GM19099 (cell line): ENCODE data around the gene PSMA4.

ENCODE experiments used
- POLR2A ChIP-seq: IDR thresholded peaks from 3 replicates; pipeline ENCODE4 v1.6.1; 2011; ENCODE audit warnings: low read depth; ENCODE audit not compliant: insufficient read length; ENCODE audit errors: extremely low read depth

The PSMA4 gene

GRCh38 chr15:78540141-78540870, at the start of gene PSMA4:
Gene PSMA4 (plus strand): TSS chr15:78540444. CDS start chr15:78541928, 1,484 bp downstream.
- TF ChIP-seq POLR2A = peak; percentile 97

- no peak for TF ChIP-seq POLR2A
These were observed 47.4 kb upstream of the PSMA4 start for GRCh38 chr15:78492872-78493271.

- no peak for TF ChIP-seq POLR2A
These were observed 38.4 kb upstream of the PSMA4 start for GRCh38 chr15:78501857-78502256.

GRCh38 chr15:78502641-78503040, 37.6 kb upstream of the PSMA4 start:
- no peak for TF ChIP-seq POLR2A

- TF ChIP-seq POLR2A = peak; percentile 49
These were observed 33.0 kb upstream of the PSMA4 start, which contains the start of gene HYKK for GRCh38 chr15:78506971-78507830. Gene HYKK (plus strand): TSS chr15:78507577. CDS start chr15:78513089, 5,512 bp downstream.

- no peak for TF ChIP-seq POLR2A
These were observed 32.4 kb upstream of the PSMA4 start for GRCh38 chr15:78507831-78508160.

- TF ChIP-seq POLR2A = no peak
These were observed 32.0 kb upstream of the PSMA4 start for GRCh38 chr15:78508272-78508671.

- no peak for TF ChIP-seq POLR2A
These were observed 30.4 kb upstream of the PSMA4 start for GRCh38 chr15:78509726-78510312.

- no peak for TF ChIP-seq POLR2A
These were observed 16.0 kb upstream of the PSMA4 start for GRCh38 chr15:78524230-78524629.

- no peak for TF ChIP-seq POLR2A
These were observed 12.9 kb upstream of the PSMA4 start for GRCh38 chr15:78527325-78527724.

GRCh38 chr15:78533331-78533730, 6.9 kb upstream of the PSMA4 start:
- no peak for TF ChIP-seq POLR2A

GRCh38 chr15:78536134-78536533, 4.1 kb upstream of the PSMA4 start:
- no peak for TF ChIP-seq POLR2A

- no peak for TF ChIP-seq POLR2A
These were observed 2.9 kb upstream of the PSMA4 start for GRCh38 chr15:78537266-78537905.

- TF ChIP-seq POLR2A = no peak
These were observed 1.9 kb upstream of the PSMA4 start for GRCh38 chr15:78538358-78538757.

- no peak for TF ChIP-seq POLR2A
These were observed 863 bp downstream of the PSMA4 start for GRCh38 chr15:78540871-78541743.

GRCh38 chr15:78541744-78542034, 1.4 kb downstream of the PSMA4 start:
- TF ChIP-seq POLR2A = no peak
